Esophagus muscularis mucosa (tissue), 4 donors: ENCODE measurements around the gene DOK6. TPM values are rescaled to one million over a fixed set of nuclear protein-coding genes. Genes with fewer than 3 reads are reported as not detected.

ENCODE experiments used
- DNase-seq: peaks from one replicate; pipeline ENCODE4 v3.0.0-alpha.2; 2017; ENCODE audit errors: extremely low spot score
- H3K27ac ChIP-seq, 4 donors: fragments of 200-600 bp; sonication (generic); replicated peaks in 1 of 4; 1 replicate in 3 of 4; 2 replicates in 1 of 4; pipeline ENCODE4 v1.5.1; 2016 to 2019; ENCODE audit warnings: mild to moderate bottlenecking in 1 of 4
- H3K27me3 ChIP-seq, 4 donors: fragments of 200-600 bp; sonication (generic); one replicate each; pipeline versions ENCODE4 v1.5.1 to v1.6.0; 2016 to 2019
- H3K36me3 ChIP-seq, 4 donors: fragments of 200-600 bp; sonication (generic); one replicate each; pipeline ENCODE4 v1.5.1; 2016 to 2019
- H3K4me1 ChIP-seq, 4 donors: fragments of 200-600 bp; sonication (generic); one replicate each; pipeline ENCODE4 v1.5.1; 2016 to 2019
- H3K4me3 ChIP-seq, 4 donors: fragments of 200-600 bp; sonication (generic); 1 replicate in 2 of 4; 2 replicates in 2 of 4; pipeline ENCODE4 v1.5.1; 2016 to 2019; ENCODE audit warnings: mild to moderate bottlenecking in 4 of 4, moderate library complexity in 1 of 4
- H3K9me3 ChIP-seq, 4 donors: fragments of 200-600 bp; sonication (generic); 1 replicate in 3 of 4; 2 replicates in 1 of 4; pipeline ENCODE4 v1.5.1; 2016 to 2019
- EP300 ChIP-seq: sonication (generic); formaldehyde crosslinking; IDR thresholded peaks from one replicate; pipeline ENCODE4 v1.6.1; 2017; ENCODE audit warnings: antibody characterized with exemption
- POLR2A ChIP-seq: fragments of 450-650 bp; IDR thresholded peaks from one replicate; pipeline ENCODE4 v1.6.1; 2017; ENCODE audit warnings: antibody characterized with exemption, moderate library complexity, mild to moderate bottlenecking, low read depth
- POLR2AphosphoS5 ChIP-seq, 2 donors: sonication (generic); formaldehyde crosslinking; IDR thresholded peaks; one replicate each; pipeline ENCODE4 v1.6.1; 2017; ENCODE audit warnings: antibody characterized with exemption in 2 of 2
- WGBS: methylation state at CpG from one replicate; pipeline ENCODE4 v1.1.5; 2018; 5-methylcytosine and 5-hydroxymethylcytosine counted together
- intact Hi-C: fragments of 100-400 bp; cut with DNase I; formaldehyde crosslinking; loops from one replicate; pipeline ENCODE4 v1.15.1; 2023
- total RNA-seq, 4 donors: library from RNA; depleted of rRNA; stranded (reverse); fragments of >200 nt; gene quantifications; one replicate each; pipeline versions ENCODE4 v1.1.0 to v1.2.1, GENCODE V29; 2016
- TF ChIP-seq, protein P1 (sequence below), 3 experiments: fragments of 200-600 bp in 2 of 3; fragments of 450-650 bp in 1 of 3; sonication (generic) in 2 of 3; IDR thresholded peaks; one replicate each; pipeline ENCODE4 v1.5.1; 2017 to 2019; ENCODE audit warnings: antibody characterized with exemption in 3 of 3, mild to moderate bottlenecking in 2 of 3, moderate library complexity in 1 of 3

The DOK6 gene
- total RNA-seq, 4 donors from 2014 or later = 0.83 to 4.1 (median 1.9) TPM

DNA sequence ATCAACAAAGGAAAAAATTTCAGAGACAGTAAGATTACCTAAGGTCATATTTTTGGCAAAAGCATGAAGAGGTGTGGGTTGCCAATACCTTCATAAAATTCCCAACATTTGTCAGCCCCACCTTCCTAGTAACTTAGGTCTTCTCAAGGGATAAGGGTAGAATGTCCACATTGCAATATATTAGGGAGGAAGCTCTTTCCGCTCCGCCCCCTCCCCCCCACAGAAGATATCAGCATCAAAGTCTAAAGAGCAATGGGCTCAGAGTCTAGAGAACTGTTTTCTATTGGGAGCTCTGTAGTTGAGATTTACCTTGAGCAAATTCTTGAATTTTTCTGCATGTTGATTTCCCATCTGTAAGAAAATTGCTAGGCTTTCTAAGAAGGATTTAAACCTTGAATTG, 346.7 kb downstream of the DOK6 start:
- Histone ChIP-seq H3K27me3 (no peaks in the 10 kb centered on the region), H3K4me1 (no peaks in the 10 kb centered on the region), H3K9me3 (no peaks in the 10 kb centered on the region), H3K4me3 (no peak overlapping the region), H3K36me3 (no peaks in the 10 kb centered on the region), H3K27ac (no peak overlapping the region)
- 91% methylated on average over 2 of the region's 2 CpGs for WGBS
- TF ChIP-seq, protein P1, sequence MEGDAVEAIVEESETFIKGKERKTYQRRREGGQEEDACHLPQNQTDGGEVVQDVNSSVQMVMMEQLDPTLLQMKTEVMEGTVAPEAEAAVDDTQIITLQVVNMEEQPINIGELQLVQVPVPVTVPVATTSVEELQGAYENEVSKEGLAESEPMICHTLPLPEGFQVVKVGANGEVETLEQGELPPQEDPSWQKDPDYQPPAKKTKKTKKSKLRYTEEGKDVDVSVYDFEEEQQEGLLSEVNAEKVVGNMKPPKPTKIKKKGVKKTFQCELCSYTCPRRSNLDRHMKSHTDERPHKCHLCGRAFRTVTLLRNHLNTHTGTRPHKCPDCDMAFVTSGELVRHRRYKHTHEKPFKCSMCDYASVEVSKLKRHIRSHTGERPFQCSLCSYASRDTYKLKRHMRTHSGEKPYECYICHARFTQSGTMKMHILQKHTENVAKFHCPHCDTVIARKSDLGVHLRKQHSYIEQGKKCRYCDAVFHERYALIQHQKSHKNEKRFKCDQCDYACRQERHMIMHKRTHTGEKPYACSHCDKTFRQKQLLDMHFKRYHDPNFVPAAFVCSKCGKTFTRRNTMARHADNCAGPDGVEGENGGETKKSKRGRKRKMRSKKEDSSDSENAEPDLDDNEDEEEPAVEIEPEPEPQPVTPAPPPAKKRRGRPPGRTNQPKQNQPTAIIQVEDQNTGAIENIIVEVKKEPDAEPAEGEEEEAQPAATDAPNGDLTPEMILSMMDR (IDR thresholded peaks at IDR 0.05) = no peak
- TF ChIP-seq POLR2A = no peak
- no peak for TF ChIP-seq POLR2AphosphoS5 (IDR thresholded peaks at IDR 0.05)
- no peak for TF ChIP-seq EP300
- intact Hi-C loops = no loop called here
- DNase-seq = no peak

DNA sequence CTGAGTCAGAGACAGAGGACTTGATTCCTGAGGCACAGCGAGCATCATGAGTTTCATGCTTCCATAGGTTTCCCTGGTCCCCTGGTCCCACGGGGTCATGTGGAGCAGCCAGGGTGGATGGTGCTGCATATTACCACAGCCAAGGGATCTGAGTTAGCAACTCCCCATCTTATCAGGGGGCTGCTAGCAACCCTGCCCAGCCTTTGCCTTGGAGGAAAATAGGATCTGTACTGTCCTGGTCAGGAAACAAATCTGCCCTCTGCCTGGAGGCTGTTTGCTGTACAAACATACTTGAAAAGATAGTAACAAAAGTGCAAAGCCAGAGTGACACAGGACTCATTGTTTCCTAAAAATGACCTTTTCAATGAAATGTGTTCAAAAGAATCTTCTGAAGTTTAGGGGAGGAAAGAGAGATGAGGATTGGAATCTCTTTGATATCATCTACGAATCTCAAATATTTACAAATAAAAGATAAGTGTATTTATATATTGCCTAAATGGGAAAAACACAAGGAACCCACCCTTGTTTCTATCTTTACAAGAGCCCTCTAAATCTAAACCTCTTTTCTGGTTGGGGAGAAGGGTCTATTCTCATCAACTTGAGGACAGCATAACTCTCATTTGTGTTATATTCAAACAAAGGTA, 352.2 kb downstream of the DOK6 start:
- Histone ChIP-seq H3K9me3 (no peaks in the 10 kb centered on the region), H3K27ac (no peak overlapping the region), H3K4me3 (no peak overlapping the region), H3K27me3 (no peaks in the 10 kb centered on the region), H3K4me1 (no peaks in the 10 kb centered on the region), H3K36me3 (no peaks in the 10 kb centered on the region)
- DNase-seq = no peak
- WGBS = 88% methylated on average over 3 of the region's 3 CpGs
- TF ChIP-seq POLR2A (no peak), EP300 (no peak), POLR2AphosphoS5 (IDR thresholded peaks at IDR 0.05) (no peak)
- TF ChIP-seq, protein P1 (IDR thresholded peaks at IDR 0.05) = no peak
- intact Hi-C loops = no loop called here

DNA sequence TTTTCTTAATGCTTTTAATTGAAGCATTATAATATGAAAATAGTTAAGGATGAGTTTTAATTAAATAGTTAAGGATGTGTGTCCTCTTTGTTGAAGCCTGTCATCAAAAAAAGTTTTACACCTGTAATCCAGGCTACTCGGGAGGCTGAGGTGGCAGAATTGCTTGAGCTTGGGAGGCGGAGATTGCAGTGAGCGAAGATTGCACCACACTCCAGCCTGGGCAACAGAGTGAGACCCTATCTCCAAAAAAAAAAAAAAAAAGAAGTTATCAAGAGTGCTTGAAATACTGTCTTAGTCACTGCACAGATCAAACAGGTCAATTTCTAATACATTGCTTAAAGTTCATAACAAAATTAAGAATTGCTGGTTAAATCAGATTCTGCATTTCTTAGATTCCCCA, 353.4 kb downstream of the DOK6 start:
- intact Hi-C loops = no loop called here
- DNase-seq = no peak
- no peaks in the 10 kb centered on the region for H3K9me3 ChIP-seq
- no peaks in the 10 kb centered on the region for H3K27me3 ChIP-seq
- no peaks in the 10 kb centered on the region for H3K36me3 ChIP-seq
- H3K4me1 ChIP-seq = no peaks in the 10 kb centered on the region
- 94% methylated on average over 3 of the region's 3 CpGs for WGBS
- H3K27ac ChIP-seq = no peak overlapping the region
- TF ChIP-seq, protein P1 (IDR thresholded peaks at IDR 0.05) = no peak
- TF ChIP-seq POLR2AphosphoS5 (IDR thresholded peaks at IDR 0.05) (no peak), POLR2A (no peak), EP300 (no peak)
- no peak overlapping the region for H3K4me3 ChIP-seq

DNA sequence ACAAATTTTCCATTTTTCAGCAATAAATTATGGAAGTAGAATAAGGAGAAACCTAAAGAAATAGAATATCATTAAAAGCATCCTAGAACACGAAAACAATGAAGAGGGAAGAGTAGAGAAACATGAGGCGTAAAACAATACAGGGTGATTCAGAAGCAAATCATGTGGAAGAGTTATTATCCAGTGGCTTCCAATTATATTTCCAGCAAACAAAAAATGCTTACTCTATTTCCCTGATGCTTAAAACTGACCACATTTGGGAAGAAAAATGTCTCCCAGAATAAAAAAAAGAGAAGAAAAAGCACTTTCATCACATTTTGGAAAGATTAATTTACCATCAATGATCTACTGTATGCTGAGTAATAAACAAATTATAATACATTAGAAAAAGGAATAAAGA, 354.4 kb downstream of the DOK6 start:
- H3K36me3 ChIP-seq = no peaks in the 10 kb centered on the region
- no peaks in the 10 kb centered on the region for H3K27me3 ChIP-seq
- TF ChIP-seq EP300 (no peak), POLR2AphosphoS5 (IDR thresholded peaks at IDR 0.05) (no peak), POLR2A (no peak)
- TF ChIP-seq, protein P1 (IDR thresholded peaks at IDR 0.05) = no peak
- WGBS = 98% methylated on average over 2 of the region's 2 CpGs
- no peak overlapping the region for H3K27ac ChIP-seq
- no peaks in the 10 kb centered on the region for H3K4me1 ChIP-seq
- intact Hi-C loops = no loop called here
- DNase-seq = no peak
- H3K4me3 ChIP-seq = no peak overlapping the region
- no peaks in the 10 kb centered on the region for H3K9me3 ChIP-seq

DNA sequence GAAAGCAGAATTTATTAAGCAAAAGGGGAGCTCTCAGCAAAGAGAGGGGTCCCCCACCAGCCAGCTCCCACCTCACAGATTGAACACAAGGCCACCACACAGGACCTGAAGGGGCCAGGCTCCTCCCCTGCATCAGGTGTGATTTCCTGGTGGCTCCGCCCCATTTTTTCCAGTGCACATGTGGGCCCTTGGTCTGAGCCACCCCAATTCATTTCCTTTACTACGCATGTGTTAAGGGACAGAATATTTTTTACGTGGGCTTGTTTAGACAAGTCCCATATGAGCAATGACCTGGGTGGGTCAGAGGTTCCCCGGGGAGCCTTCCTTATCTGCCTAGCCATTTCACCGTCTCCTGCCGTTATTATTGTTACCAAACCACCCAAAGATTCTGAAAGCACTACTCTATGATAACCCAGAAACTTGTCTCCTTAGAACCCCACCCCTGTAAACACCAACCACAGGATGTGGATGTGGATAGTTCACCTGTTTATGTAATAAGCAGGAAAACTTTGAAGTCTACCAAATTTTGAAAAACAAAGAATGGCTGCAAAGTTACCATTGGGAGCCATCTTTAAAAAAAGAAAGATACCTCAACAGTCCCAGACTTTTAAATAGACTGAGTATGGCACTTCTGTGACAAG, 355.3 kb downstream of the DOK6 start:
- WGBS = 81% methylated on average over 6 of the region's 6 CpGs
- Histone ChIP-seq H3K4me3 (no peak overlapping the region), H3K4me1 (no peaks in the 10 kb centered on the region), H3K9me3 (no peaks in the 10 kb centered on the region), H3K27ac (no peak overlapping the region), H3K27me3 (no peaks in the 10 kb centered on the region), H3K36me3 (no peaks in the 10 kb centered on the region)
- no peak for DNase-seq
- intact Hi-C loops = no loop called here
- TF ChIP-seq EP300 = no peak
- no peak for TF ChIP-seq POLR2AphosphoS5 (IDR thresholded peaks at IDR 0.05)
- no peak for TF ChIP-seq POLR2A
- TF ChIP-seq, protein P1 (IDR thresholded peaks at IDR 0.05) = no peak
